ENCODE measurements around the gene AKT3.

DNA sequence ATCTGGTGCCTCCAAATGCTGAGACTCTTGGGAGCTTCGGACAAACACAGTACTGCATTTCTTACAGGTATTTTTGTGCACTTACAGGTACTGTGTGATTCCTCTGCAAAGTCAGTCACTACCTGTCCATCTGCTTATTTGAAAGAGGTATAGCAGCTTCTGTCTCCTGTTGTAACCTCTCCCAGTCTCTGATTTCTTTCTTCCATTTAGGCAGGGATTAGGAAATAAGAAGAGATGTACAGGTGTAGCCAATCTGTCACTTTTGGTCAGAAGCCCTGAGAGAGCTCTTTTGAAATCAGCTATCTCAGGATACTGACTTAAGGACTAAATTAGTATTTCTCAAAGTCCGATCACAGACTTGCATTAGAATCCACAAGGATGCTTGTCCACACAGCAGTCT is 54.0 kb downstream of the AKT3 start:
- TF ChIP-seq EZH2phosphoT487 (IDR thresholded peaks at IDR 0.05; ENCODE audit: borderline replicate concordance, low read length), result no peak
- TF ChIP-seq, protein P1, sequence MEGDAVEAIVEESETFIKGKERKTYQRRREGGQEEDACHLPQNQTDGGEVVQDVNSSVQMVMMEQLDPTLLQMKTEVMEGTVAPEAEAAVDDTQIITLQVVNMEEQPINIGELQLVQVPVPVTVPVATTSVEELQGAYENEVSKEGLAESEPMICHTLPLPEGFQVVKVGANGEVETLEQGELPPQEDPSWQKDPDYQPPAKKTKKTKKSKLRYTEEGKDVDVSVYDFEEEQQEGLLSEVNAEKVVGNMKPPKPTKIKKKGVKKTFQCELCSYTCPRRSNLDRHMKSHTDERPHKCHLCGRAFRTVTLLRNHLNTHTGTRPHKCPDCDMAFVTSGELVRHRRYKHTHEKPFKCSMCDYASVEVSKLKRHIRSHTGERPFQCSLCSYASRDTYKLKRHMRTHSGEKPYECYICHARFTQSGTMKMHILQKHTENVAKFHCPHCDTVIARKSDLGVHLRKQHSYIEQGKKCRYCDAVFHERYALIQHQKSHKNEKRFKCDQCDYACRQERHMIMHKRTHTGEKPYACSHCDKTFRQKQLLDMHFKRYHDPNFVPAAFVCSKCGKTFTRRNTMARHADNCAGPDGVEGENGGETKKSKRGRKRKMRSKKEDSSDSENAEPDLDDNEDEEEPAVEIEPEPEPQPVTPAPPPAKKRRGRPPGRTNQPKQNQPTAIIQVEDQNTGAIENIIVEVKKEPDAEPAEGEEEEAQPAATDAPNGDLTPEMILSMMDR (conservative IDR thresholded peaks at IDR 0.05; ENCODE audit: low read depth, low read length), result no peak
